DND-41 (cell line): Measurements from ENCODE around the gene HOXD9.

Source experiments
- ATAC-seq: fragments of 200-7000 bp; cut with Tn5 transposase; 3 replicates; pipeline ENCODE4 v1.9.1; 2021; ENCODE audit warnings: low read depth; ENCODE audit not compliant: insufficient read depth
- DNase-seq: peaks from one replicate; pipeline ENCODE4 v3.0.0-alpha.2; 2020
- H2AFZ ChIP-seq: 2 replicates; pipeline ENCODE4 v1.6.0; 2012; ENCODE audit warnings: low read depth, low read length
- H3K27ac ChIP-seq: 2 replicates; pipeline ENCODE4 v1.5.1; 2012; ENCODE audit warnings: low read length, inconsistent platforms
- H3K27me3 ChIP-seq: fragments of 200-600 bp; sonication (generic); 2 replicates; pipeline ENCODE4 v1.6.0; 2012; ENCODE audit warnings: low read length, mild to moderate bottlenecking, inconsistent platforms; ENCODE audit not compliant: insufficient read depth, poor library complexity
- H3K36me3 ChIP-seq: 2 replicates; pipeline ENCODE4 v1.5.1; 2012; ENCODE audit warnings: low read length, inconsistent platforms; ENCODE audit not compliant: insufficient read depth
- H3K4me1 ChIP-seq: 2 replicates; pipeline ENCODE4 v1.5.1; 2012; ENCODE audit warnings: mild to moderate bottlenecking, low read length; ENCODE audit not compliant: insufficient read depth
- H3K4me2 ChIP-seq: 2 replicates; pipeline ENCODE4 v1.6.0; 2012; ENCODE audit warnings: mild to moderate bottlenecking, moderate library complexity, low read length, inconsistent platforms; ENCODE audit not compliant: insufficient read depth
- H3K4me3 ChIP-seq, 2 experiments: fragments of 200-600 bp in 1 of 2; shearing (Covaris generic) in 1 of 2; 2 replicates each; pipeline ENCODE4 v1.5.1; 2012 to 2016; ENCODE audit warnings: inconsistent platforms in 2 of 2, low read length in 2 of 2, mild to moderate bottlenecking in 2 of 2, low read depth in 1 of 2, moderate library complexity in 1 of 2
- H3K79me2 ChIP-seq: 2 replicates; pipeline ENCODE4 v1.6.0; 2012; ENCODE audit warnings: low read length, inconsistent platforms; ENCODE audit not compliant: insufficient read depth
- H3K9ac ChIP-seq: 2 replicates; pipeline ENCODE4 v1.6.0; 2012; ENCODE audit warnings: low read depth, mild to moderate bottlenecking, inconsistent platforms, low read length, moderate library complexity
- H3K9me3 ChIP-seq: 2 replicates; pipeline ENCODE4 v1.5.1; 2012; ENCODE audit warnings: low read length, moderate library complexity, mild to moderate bottlenecking, inconsistent platforms; ENCODE audit not compliant: insufficient read depth, severe bottlenecking
- H4K20me1 ChIP-seq: 2 replicates; pipeline ENCODE4 v1.6.0; 2012; ENCODE audit warnings: low read length; ENCODE audit not compliant: insufficient read depth
- CTCF ChIP-seq: IDR thresholded peaks from 2 replicates; pipeline ENCODE4 v1.5.1; 2012; ENCODE audit warnings: borderline replicate concordance, low read length, moderate library complexity, mild to moderate bottlenecking; ENCODE audit not compliant: poor library complexity, severe bottlenecking; ENCODE audit errors: extremely low read depth
- EZH2 ChIP-seq: IDR thresholded peaks from 3 replicates; pipeline ENCODE4 v1.6.1; 2012; ENCODE audit warnings: borderline replicate concordance, low read depth, mild to moderate bottlenecking, moderate library complexity, low read length, inconsistent platforms; ENCODE audit not compliant: severe bottlenecking

The HOXD9 gene

GRCh38 chr2:176078541-176079284 is 43.8 kb upstream of the HOXD9 start:
- H3K27me3 ChIP-seq: peaks cover 17% of the 10 kb centered on the region
- no peak overlapping the region for H3K4me3 ChIP-seq
- TF ChIP-seq CTCF: no peak
- H4K20me1 ChIP-seq: no peaks in the 10 kb centered on the region
- no peak overlapping the region for H3K27ac ChIP-seq
- H3K79me2 ChIP-seq: no peaks in the 10 kb centered on the region
- no peak overlapping the region for H3K9ac ChIP-seq
- DNase-seq (no peak), ATAC-seq (no peak)
- H3K9me3 ChIP-seq: no peaks in the 10 kb centered on the region
- no peak overlapping the region for H3K4me2 ChIP-seq
- no peak overlapping the region for H2AFZ ChIP-seq
- no peaks in the 10 kb centered on the region for H3K4me1 ChIP-seq
- H3K36me3 ChIP-seq: no peaks in the 10 kb centered on the region

GRCh38 chr2:176079285-176079830 is 43.2 kb upstream of the HOXD9 start:
- Histone ChIP-seq H3K79me2 (no peaks in the 10 kb centered on the region), H3K9me3 (no peaks in the 10 kb centered on the region), H2AFZ (no peak overlapping the region), H3K4me3 (no peak overlapping the region), H3K36me3 (no peaks in the 10 kb centered on the region), H3K27ac (no peak overlapping the region), H3K27me3 (peaks cover 12% of the 10 kb centered on the region), H3K4me1 (no peaks in the 10 kb centered on the region), H3K4me2 (no peak overlapping the region), H4K20me1 (no peaks in the 10 kb centered on the region), H3K9ac (no peak overlapping the region)
- TF ChIP-seq CTCF (no peak), EZH2 (no peak)
- DNase-seq (no peak), ATAC-seq (no peak)

- H3K27me3 ChIP-seq: peaks cover 6% of the 10 kb centered on the region
- H3K79me2 ChIP-seq: no peaks in the 10 kb centered on the region
- DNase-seq (no peak), ATAC-seq (no peak)
- no peaks in the 10 kb centered on the region for H3K4me1 ChIP-seq
- no peak overlapping the region for H3K27ac ChIP-seq
- H3K4me2 ChIP-seq: no peak overlapping the region
- no peak overlapping the region for H2AFZ ChIP-seq
- H3K9ac ChIP-seq: no peak overlapping the region
- no peaks in the 10 kb centered on the region for H3K9me3 ChIP-seq
- H4K20me1 ChIP-seq: no peaks in the 10 kb centered on the region
- TF ChIP-seq EZH2 (no peak), CTCF (no peak)
- H3K36me3 ChIP-seq: no peaks in the 10 kb centered on the region
- no peak overlapping the region for H3K4me3 ChIP-seq
These were observed 42.5 kb upstream of the HOXD9 start for GRCh38 chr2:176079831-176080539.
